Uterus (tissue), 2 donors: ENCODE data around the gene INS.

Experiments used
- POLR2A ChIP-seq, 2 donors: fragments of 450-650 bp; IDR thresholded peaks; one replicate each; pipeline ENCODE4 v1.6.1; 2016; ENCODE audit warnings: antibody characterized with exemption in 2 of 2, mild to moderate bottlenecking in 1 of 2, moderate library complexity in 1 of 2
- TF ChIP-seq, protein P1 (sequence below), 4 experiments: fragments of 200-600 bp in 2 of 4; fragments of 450-650 bp in 2 of 4; sonication (generic) in 2 of 4; IDR thresholded peaks; one replicate each; pipeline ENCODE4 v1.5.1; 2016 to 2019; ENCODE audit warnings: antibody characterized with exemption in 4 of 4, mild to moderate bottlenecking in 2 of 4, moderate library complexity in 1 of 4

DNA sequence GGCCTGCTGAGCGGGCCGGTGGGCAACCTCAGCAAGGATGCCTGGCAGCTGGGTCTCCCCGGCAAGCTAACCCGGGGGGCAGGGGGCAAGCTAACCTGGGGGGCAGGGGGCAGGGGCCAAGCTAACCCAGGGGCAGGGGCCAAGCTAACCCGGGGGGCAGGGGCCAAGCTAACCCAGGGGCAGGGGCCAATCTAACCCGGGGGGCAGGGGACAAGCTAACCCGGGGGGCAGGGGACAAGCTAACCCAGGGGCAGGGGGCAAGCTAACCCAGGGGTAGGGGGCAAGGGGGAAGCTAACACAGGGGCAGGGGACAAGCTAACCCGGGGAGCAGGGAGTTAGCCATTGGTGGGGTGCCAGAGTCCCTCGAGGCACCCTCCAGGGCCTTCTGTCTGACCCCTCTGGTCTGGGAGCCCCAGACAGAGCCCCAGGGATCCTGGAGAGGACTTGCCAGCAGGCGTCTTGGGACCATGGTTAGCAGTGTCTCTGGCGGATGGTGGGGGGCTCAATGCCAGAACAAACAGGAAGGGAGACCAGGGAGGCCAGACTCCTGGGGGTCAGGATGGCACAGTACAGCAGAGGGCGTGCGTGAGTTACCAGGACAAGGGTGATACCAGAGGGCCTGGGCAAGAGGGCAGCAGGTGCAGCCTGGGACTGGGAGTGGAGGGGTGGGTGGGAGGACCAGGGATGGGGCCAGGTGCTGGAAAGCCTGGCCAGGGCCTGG, 37.9 kb downstream of the INS start:
- TF ChIP-seq, protein P1, sequence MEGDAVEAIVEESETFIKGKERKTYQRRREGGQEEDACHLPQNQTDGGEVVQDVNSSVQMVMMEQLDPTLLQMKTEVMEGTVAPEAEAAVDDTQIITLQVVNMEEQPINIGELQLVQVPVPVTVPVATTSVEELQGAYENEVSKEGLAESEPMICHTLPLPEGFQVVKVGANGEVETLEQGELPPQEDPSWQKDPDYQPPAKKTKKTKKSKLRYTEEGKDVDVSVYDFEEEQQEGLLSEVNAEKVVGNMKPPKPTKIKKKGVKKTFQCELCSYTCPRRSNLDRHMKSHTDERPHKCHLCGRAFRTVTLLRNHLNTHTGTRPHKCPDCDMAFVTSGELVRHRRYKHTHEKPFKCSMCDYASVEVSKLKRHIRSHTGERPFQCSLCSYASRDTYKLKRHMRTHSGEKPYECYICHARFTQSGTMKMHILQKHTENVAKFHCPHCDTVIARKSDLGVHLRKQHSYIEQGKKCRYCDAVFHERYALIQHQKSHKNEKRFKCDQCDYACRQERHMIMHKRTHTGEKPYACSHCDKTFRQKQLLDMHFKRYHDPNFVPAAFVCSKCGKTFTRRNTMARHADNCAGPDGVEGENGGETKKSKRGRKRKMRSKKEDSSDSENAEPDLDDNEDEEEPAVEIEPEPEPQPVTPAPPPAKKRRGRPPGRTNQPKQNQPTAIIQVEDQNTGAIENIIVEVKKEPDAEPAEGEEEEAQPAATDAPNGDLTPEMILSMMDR (IDR thresholded peaks at IDR 0.05) = no peak
- TF ChIP-seq POLR2A (IDR thresholded peaks at IDR 0.05) = no peak
